ENCODE results near the gene EPB41L2.

Gene EPB41L2

GRCh38 chr6:131038597-131039344 is 24.3 kb downstream of the EPB41L2 start:
- Mint-ChIP-seq H3K4me1 (peaks cover 12% of the 10 kb centered on the region), H3K9me3 (no peaks in the 10 kb centered on the region), H3K4me3 (no peak overlapping the region), H3K27ac (peak overlapping the region; percentile 84), H3K36me3 (ENCODE audit: low read depth) (peaks cover 42% of the 10 kb centered on the region), H3K27me3 (ENCODE audit: low read depth, poor library complexity) (no peaks in the 10 kb centered on the region)
- DNase-seq = no peak
- no peak for TF ChIP-seq CTCF (IDR thresholded peaks at IDR 0.05)

GRCh38 chr6:131037194-131037897 is 25.7 kb downstream of the EPB41L2 start:
- no peak for TF ChIP-seq CTCF (IDR thresholded peaks at IDR 0.05)
- H3K9me3 Mint-ChIP-seq = no peaks in the 10 kb centered on the region
- no peak for DNase-seq
- no peaks in the 10 kb centered on the region for H3K27me3 Mint-ChIP-seq (ENCODE audit: low read depth, poor library complexity)
- H3K4me3 Mint-ChIP-seq = no peak overlapping the region
- H3K4me1 Mint-ChIP-seq = peaks cover 12% of the 10 kb centered on the region
- peaks cover 46% of the 10 kb centered on the region for H3K36me3 Mint-ChIP-seq (ENCODE audit: low read depth)
- H3K27ac Mint-ChIP-seq = no peak overlapping the region

DNA sequence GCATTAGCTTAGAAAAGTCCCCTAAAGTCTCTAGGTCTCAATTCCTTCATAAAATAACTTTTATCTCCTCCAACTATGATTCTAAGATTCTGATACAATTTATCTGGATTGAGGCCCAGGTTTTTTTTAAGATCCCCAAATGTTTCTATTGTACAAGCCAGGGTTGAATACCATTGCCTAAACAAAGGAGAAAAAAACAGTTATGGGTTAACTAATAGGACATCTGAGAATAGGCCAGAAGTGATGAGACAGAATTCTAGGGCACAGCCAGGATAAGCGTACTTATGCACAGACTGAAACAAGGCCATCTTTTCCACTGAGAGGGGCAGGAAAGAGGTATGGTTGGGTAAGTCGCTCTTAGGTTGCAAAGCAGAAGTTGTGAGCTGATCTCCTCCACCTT is 26.4 kb downstream of the EPB41L2 start:
- no peaks in the 10 kb centered on the region for H3K27me3 Mint-ChIP-seq (ENCODE audit: low read depth, poor library complexity)
- H3K4me3 Mint-ChIP-seq = no peak overlapping the region
- no peak for TF ChIP-seq CTCF (IDR thresholded peaks at IDR 0.05)
- peaks cover 39% of the 10 kb centered on the region for H3K36me3 Mint-ChIP-seq (ENCODE audit: low read depth)
- H3K9me3 Mint-ChIP-seq = no peaks in the 10 kb centered on the region
- no peak for DNase-seq
- peaks cover 12% of the 10 kb centered on the region for H3K4me1 Mint-ChIP-seq
- no peak overlapping the region for H3K27ac Mint-ChIP-seq

GRCh38 chr6:131036143-131036542 is 26.9 kb downstream of the EPB41L2 start:
- peak overlapping the region; percentile 16 for H3K27ac Mint-ChIP-seq
- no peak overlapping the region for H3K4me3 Mint-ChIP-seq
- no peaks in the 10 kb centered on the region for H3K9me3 Mint-ChIP-seq
- H3K27me3 Mint-ChIP-seq (ENCODE audit: low read depth, poor library complexity) = no peaks in the 10 kb centered on the region
- peaks cover 12% of the 10 kb centered on the region for H3K4me1 Mint-ChIP-seq
- DNase-seq = no peak
- TF ChIP-seq CTCF (IDR thresholded peaks at IDR 0.05) = no peak
- H3K36me3 Mint-ChIP-seq (ENCODE audit: low read depth) = peaks cover 35% of the 10 kb centered on the region

DNA sequence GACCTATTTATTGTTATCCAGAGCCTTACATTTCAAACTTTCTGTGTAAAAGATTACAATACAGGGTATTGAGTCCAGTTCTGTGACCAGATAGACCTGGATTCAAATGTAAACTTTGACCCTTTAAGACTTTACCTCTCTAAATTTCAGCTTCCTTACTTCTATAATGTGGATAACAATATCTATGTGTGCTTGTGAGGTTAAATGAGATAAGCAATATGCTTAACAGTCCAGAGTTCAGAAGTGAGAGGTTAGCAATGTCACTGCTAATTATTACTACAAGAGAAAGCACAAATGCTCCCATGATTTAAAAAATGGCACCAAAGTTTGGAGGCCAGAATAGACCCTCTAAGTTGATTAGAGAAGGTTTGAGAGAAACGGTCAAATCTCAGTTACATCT is 27.5 kb downstream of the EPB41L2 start:
- Mint-ChIP-seq H3K27me3 (ENCODE audit: low read depth, poor library complexity) (no peaks in the 10 kb centered on the region), H3K9me3 (no peaks in the 10 kb centered on the region), H3K4me3 (no peak overlapping the region), H3K4me1 (peaks cover 17% of the 10 kb centered on the region), H3K36me3 (ENCODE audit: low read depth) (peaks cover 31% of the 10 kb centered on the region), H3K27ac (no peak overlapping the region)
- TF ChIP-seq CTCF (IDR thresholded peaks at IDR 0.05) = no peak
- no peak for DNase-seq

Data from nephron progenitor cell (in vitro differentiated cells).